Measurements from ENCODE around the gene ADORA1.

ADORA1 gene

GRCh38 chr1:203127666-203128430 lies at the start of gene ADORA1:
ADORA1 (plus strand) TSS chr1:203127726; CDS start chr1:203128842, 1,116 bp downstream.
- DNase-seq (ENCODE audit: low read depth), result no peak
- H3K4me3 ChIP-seq (ENCODE audit: low read depth, low read length), result no peak within 1 kb of the TSS
- no peak for TF ChIP-seq CTCF (IDR thresholded peaks at IDR 0.05; ENCODE audit: low read depth, low read length, missing control alignments)

GRCh38 chr1:203077956-203078355 lies 49.6 kb upstream of the ADORA1 start:
- H3K4me3 ChIP-seq (ENCODE audit: low read depth, low read length), result no peak overlapping the region
- TF ChIP-seq CTCF (IDR thresholded peaks at IDR 0.05; ENCODE audit: low read depth, low read length, missing control alignments), result no peak
- no peak for DNase-seq (ENCODE audit: low read depth)

- no peak overlapping the region for H3K4me3 ChIP-seq (ENCODE audit: low read depth, low read length)
- no peak for TF ChIP-seq CTCF (IDR thresholded peaks at IDR 0.05; ENCODE audit: low read depth, low read length, missing control alignments)
- no peak for DNase-seq (ENCODE audit: low read depth)
Measured at GRCh38 chr1:203078478-203078877, 49.0 kb upstream of the ADORA1 start.

- no peak for TF ChIP-seq CTCF (IDR thresholded peaks at IDR 0.05; ENCODE audit: low read depth, low read length, missing control alignments)
- no peak overlapping the region for H3K4me3 ChIP-seq (ENCODE audit: low read depth, low read length)
- no peak for DNase-seq (ENCODE audit: low read depth)
Measured at GRCh38 chr1:203080456-203080855, 47.1 kb upstream of the ADORA1 start.

- DNase-seq (ENCODE audit: low read depth), result no peak
- TF ChIP-seq CTCF (IDR thresholded peaks at IDR 0.05; ENCODE audit: low read depth, low read length, missing control alignments), result no peak
- no peak overlapping the region for H3K4me3 ChIP-seq (ENCODE audit: low read depth, low read length)
Measured at GRCh38 chr1:203081465-203082230, 45.9 kb upstream of the ADORA1 start.

- no peak for TF ChIP-seq CTCF (IDR thresholded peaks at IDR 0.05; ENCODE audit: low read depth, low read length, missing control alignments)
- no peak for DNase-seq (ENCODE audit: low read depth)
- no peak overlapping the region for H3K4me3 ChIP-seq (ENCODE audit: low read depth, low read length)
Measured at GRCh38 chr1:203082231-203082505, 45.4 kb upstream of the ADORA1 start.
